Keratinocyte (primary cell): ENCODE measurements around the gene PTPRN2. TPM values are rescaled to one million over a fixed set of nuclear protein-coding genes. Genes with fewer than 3 reads are reported as not detected.

Experiments used
- DNase-seq: peaks from one replicate; pipeline ENCODE4 v3.0.0-alpha.2; 2011; ENCODE audit warnings: low read depth, missing footprints, low spot score
- FAIRE-seq: peaks from 2 replicates; lab custom pipeline; 2011; peaks lifted over from hg19 to GRCh38; lab: Jason Lieb, UNC
- H2AFZ ChIP-seq: 2 replicates; pipeline ENCODE4 v1.6.0; 2012; ENCODE audit warnings: low read length, control low read depth, inconsistent platforms; ENCODE audit not compliant: control insufficient read depth
- H3K27ac ChIP-seq: 2 replicates; pipeline ENCODE4 v1.5.1; 2011; ENCODE audit warnings: low read length; ENCODE audit not compliant: control insufficient read depth, insufficient read depth
- H3K27me3 ChIP-seq: 3 replicates; pipeline ENCODE4 v1.6.0; 2011; ENCODE audit warnings: low read length; ENCODE audit not compliant: control insufficient read depth, insufficient read depth; ENCODE audit errors: extremely low read depth
- H3K36me3 ChIP-seq, 2 experiments: 2 replicates in 1 of 2; 3 replicates in 1 of 2; pipeline ENCODE4 v1.5.1; 2011; ENCODE audit warnings: low read length in 2 of 2, mild to moderate bottlenecking in 1 of 2; ENCODE audit not compliant: control insufficient read depth in 2 of 2, insufficient read depth in 2 of 2; ENCODE audit errors: extremely low read depth in 1 of 2
- H3K4me1 ChIP-seq: 3 replicates; pipeline ENCODE4 v1.5.1; 2011; ENCODE audit warnings: low read length; ENCODE audit not compliant: control insufficient read depth, insufficient read depth; ENCODE audit errors: extremely low read depth
- H3K4me2 ChIP-seq: 3 replicates; pipeline ENCODE4 v1.6.0; 2011; ENCODE audit warnings: low read depth, low read length; ENCODE audit not compliant: control insufficient read depth, insufficient read depth; ENCODE audit errors: extremely low read depth
- H3K4me3 ChIP-seq, 3 experiments: fragments of 200-600 bp in 1 of 3; sonication (generic) in 1 of 3; 2 replicates in 2 of 3; 3 replicates in 1 of 3; pipeline ENCODE4 v1.5.1; 2011 to 2016; ENCODE audit warnings: low read length in 3 of 3, mild to moderate bottlenecking in 3 of 3, control low read depth in 2 of 3, inconsistent platforms in 1 of 3, low read depth in 1 of 3, mixed read lengths in 1 of 3, mixed run types in 1 of 3, moderate library complexity in 1 of 3; ENCODE audit not compliant: control insufficient read depth in 2 of 3, insufficient read depth in 2 of 3; ENCODE audit errors: extremely low read depth in 1 of 3
- H3K79me2 ChIP-seq: 2 replicates; pipeline ENCODE4 v1.6.0; 2012; ENCODE audit warnings: low read length; ENCODE audit not compliant: control insufficient read depth, insufficient read depth
- H3K9ac ChIP-seq: 3 replicates; pipeline ENCODE4 v1.6.0; 2011; ENCODE audit warnings: low read length; ENCODE audit not compliant: control insufficient read depth, insufficient read depth; ENCODE audit errors: extremely low read depth
- H3K9me1 ChIP-seq: 3 replicates; pipeline ENCODE4 v1.6.0; 2011; ENCODE audit warnings: low read length; ENCODE audit not compliant: control insufficient read depth, insufficient read depth; ENCODE audit errors: extremely low read depth
- H3K9me3 ChIP-seq: 2 replicates; pipeline ENCODE4 v1.5.1; 2012; ENCODE audit warnings: low read depth, low read length; ENCODE audit not compliant: control insufficient read depth
- H4K20me1 ChIP-seq: 3 replicates; pipeline ENCODE4 v1.6.0; 2011; ENCODE audit warnings: low read length; ENCODE audit not compliant: control insufficient read depth, insufficient read depth; ENCODE audit errors: extremely low read depth
- CTCF ChIP-seq, 3 experiments: IDR thresholded peaks in 1 of 3; conservative IDR thresholded peaks in 1 of 3; optimal IDR thresholded peaks in 1 of 3; 2 replicates in 2 of 3; 3 replicates in 1 of 3; pipeline versions ENCODE3 to v1.5.1; 2011; ENCODE audit warnings: low read length in 3 of 3, mild to moderate bottlenecking in 3 of 3, moderate library complexity in 2 of 3, control low read depth in 1 of 3, inconsistent platforms in 1 of 3; ENCODE audit not compliant: insufficient read depth in 2 of 3; ENCODE audit errors: extremely low read depth in 1 of 3
- EZH2 ChIP-seq: IDR thresholded peaks from one replicate; pipeline ENCODE4 v1.6.1; 2012; ENCODE audit warnings: inconsistent platforms, mild to moderate bottlenecking, low read length, moderate library complexity
- dilution Hi-C: fragments of 300-500 bp; cut with MboI; formaldehyde crosslinking; loops from one replicate; pipeline ENCODE4 v1.7.0; 2020; ENCODE audit warnings: low sequenced_read_pairs; ENCODE audit not compliant: extremely low pct_ligation_motif_present
- polyA plus RNA-seq, 5 experiments: library from polyadenylated mRNA; depleted of rRNA in 3 of 5; stranded (reverse) in 3 of 5; stranded (forward) in 1 of 5; unstranded in 1 of 5; fragments of >200 nt; gene quantifications; 1 replicate in 1 of 5; 2 replicates in 3 of 5; 3 replicates in 1 of 5; pipeline versions ENCODE4 v1.2.1 to v1.2.3, GENCODE V29; 2011 to 2012; ENCODE audit warnings: missing spikeins in 2 of 5, low read depth in 1 of 5, low replicate concordance in 1 of 5

Gene PTPRN2
- polyA plus RNA-seq, 1 donor (not counting 4 experiments of a cell fraction or from before 2014, with no cell fraction given): not detected

- no peaks in the 10 kb centered on the region for H3K27me3 ChIP-seq
- no peak for FAIRE-seq
Observed at GRCh38 chr7:157722137-157723060, 865.2 kb downstream of the PTPRN2 start.

GRCh38 chr7:157721468-157722136 lies 866.0 kb downstream of the PTPRN2 start:
- Histone ChIP-seq H3K9me3 (peaks cover 24% of the 10 kb centered on the region), H3K9ac (no peak overlapping the region), H3K79me2 (no peaks in the 10 kb centered on the region), H3K4me1 (no peaks in the 10 kb centered on the region), H3K4me3 (no peak overlapping the region), H2AFZ (no peak overlapping the region), H3K27me3 (no peaks in the 10 kb centered on the region), H3K36me3 (no peaks in the 10 kb centered on the region), H4K20me1 (no peaks in the 10 kb centered on the region), H3K4me2 (no peak overlapping the region), H3K9me1 (no peaks in the 10 kb centered on the region), H3K27ac (no peak overlapping the region)
- TF ChIP-seq EZH2 (no peak), CTCF (optimal IDR thresholded peaks at IDR 0.05 in 1 of 3, IDR thresholded peaks at IDR 0.05 in 1 of 3, conservative IDR thresholded peaks at IDR 0.05 in 1 of 3; ENCODE audit: extremely low read depth in 1 of 3, insufficient read depth in 2 of 3, low read length in 3 of 3) (no peak)
- DNase-seq (no peak), FAIRE-seq (no peak)
- dilution Hi-C loops: no loop called here

More at GRCh38 chr7:157722137-157723060, 865.2 kb downstream of the PTPRN2 start:
- Histone ChIP-seq H4K20me1 (no peaks in the 10 kb centered on the region), H3K4me1 (no peaks in the 10 kb centered on the region), H3K4me3 (no peak overlapping the region), H2AFZ (no peak overlapping the region), H3K4me2 (no peak overlapping the region), H3K9me1 (no peaks in the 10 kb centered on the region), H3K27ac (no peak overlapping the region), H3K9me3 (peaks cover 20% of the 10 kb centered on the region), H3K9ac (no peak overlapping the region), H3K79me2 (no peaks in the 10 kb centered on the region), H3K36me3 (no peaks in the 10 kb centered on the region)
- no peak for DNase-seq
- dilution Hi-C loops: no loop called here
- TF ChIP-seq CTCF (optimal IDR thresholded peaks at IDR 0.05 in 1 of 3, IDR thresholded peaks at IDR 0.05 in 1 of 3, conservative IDR thresholded peaks at IDR 0.05 in 1 of 3; ENCODE audit: extremely low read depth in 1 of 3, insufficient read depth in 2 of 3, low read length in 3 of 3) (no peak), EZH2 (no peak)
